Karpas-422 (cell line): ENCODE measurements around the gene F5. TPM values are rescaled to one million over a fixed set of nuclear protein-coding genes. Genes with fewer than 3 reads are reported as not detected.

ENCODE experiments used
- DNase-seq: peaks from one replicate; pipeline ENCODE4 v3.0.0-alpha.2; 2015
- H2AFZ ChIP-seq: fragments of 200-600 bp; sonication (generic); 2 replicates; pipeline ENCODE4 v1.6.1; 2014; ENCODE audit warnings: antibody characterized with exemption, low read length, mixed read lengths
- H3K27ac ChIP-seq: fragments of 200-600 bp; sonication (generic); 2 replicates; pipeline ENCODE4 v1.5.1; 2014; ENCODE audit warnings: mild to moderate bottlenecking, low read length, moderate library complexity
- H3K27me3 ChIP-seq: fragments of 200-600 bp; sonication (generic); 2 replicates; pipeline ENCODE4 v1.6.1; 2014; ENCODE audit warnings: low read length, mixed read lengths
- H3K36me3 ChIP-seq: fragments of 200-600 bp; sonication (generic); 2 replicates; pipeline ENCODE4 v1.6.1; 2014; ENCODE audit warnings: low read length, mixed read lengths; ENCODE audit not compliant: insufficient read depth
- H3K4me1 ChIP-seq: fragments of 200-600 bp; sonication (generic); 2 replicates; pipeline ENCODE4 v1.6.1; 2014; ENCODE audit warnings: mild to moderate bottlenecking, low read length, mixed read lengths
- H3K4me2 ChIP-seq: fragments of 200-600 bp; sonication (generic); 2 replicates; pipeline ENCODE4 v1.6.1; 2014; ENCODE audit warnings: low read length, low read depth, mild to moderate bottlenecking; ENCODE audit not compliant: poor library complexity, severe bottlenecking
- H3K4me3 ChIP-seq: fragments of 200-600 bp; sonication (generic); 2 replicates; pipeline ENCODE4 v1.5.1; 2014; ENCODE audit warnings: mild to moderate bottlenecking, antibody characterized with exemption, low read length, mixed read lengths
- H3K79me2 ChIP-seq: fragments of 200-600 bp; sonication (generic); 2 replicates; pipeline ENCODE4 v1.6.1; 2014; ENCODE audit warnings: mild to moderate bottlenecking, low read length, mixed read lengths
- H3K9ac ChIP-seq: fragments of 200-600 bp; sonication (generic); 2 replicates; pipeline ENCODE4 v1.6.0; 2014; ENCODE audit warnings: low read length
- H3K9me2 ChIP-seq: fragments of 200-600 bp; sonication (generic), shearing (Covaris generic); replicated peaks from 2 replicates; pipeline ENCODE4 v1.6.0; 2014; ENCODE audit warnings: mild to moderate bottlenecking, low read length, moderate library complexity; ENCODE audit not compliant: insufficient read depth
- H3K9me3 ChIP-seq: fragments of 300-700, 200-600 bp; sonication (generic); 2 replicates; pipeline ENCODE4 v1.6.1; 2014; ENCODE audit warnings: low read length, mixed read lengths
- H4K20me1 ChIP-seq: fragments of 200-600 bp; sonication (generic); 2 replicates; pipeline ENCODE4 v1.6.1; 2014; ENCODE audit warnings: mild to moderate bottlenecking, antibody characterized with exemption, low read length, low read depth; ENCODE audit not compliant: insufficient read depth
- total RNA-seq: library from RNA; depleted of rRNA; stranded (reverse); fragments of >200 nt; shearing (Covaris generic); gene quantifications from 2 replicates; pipeline ENCODE4 v1.2.3, GENCODE V29; 2014; ENCODE audit warnings: low replicate concordance

F5 gene
- total RNA-seq, 1 experiment from 2014 or later = not detected

DNA sequence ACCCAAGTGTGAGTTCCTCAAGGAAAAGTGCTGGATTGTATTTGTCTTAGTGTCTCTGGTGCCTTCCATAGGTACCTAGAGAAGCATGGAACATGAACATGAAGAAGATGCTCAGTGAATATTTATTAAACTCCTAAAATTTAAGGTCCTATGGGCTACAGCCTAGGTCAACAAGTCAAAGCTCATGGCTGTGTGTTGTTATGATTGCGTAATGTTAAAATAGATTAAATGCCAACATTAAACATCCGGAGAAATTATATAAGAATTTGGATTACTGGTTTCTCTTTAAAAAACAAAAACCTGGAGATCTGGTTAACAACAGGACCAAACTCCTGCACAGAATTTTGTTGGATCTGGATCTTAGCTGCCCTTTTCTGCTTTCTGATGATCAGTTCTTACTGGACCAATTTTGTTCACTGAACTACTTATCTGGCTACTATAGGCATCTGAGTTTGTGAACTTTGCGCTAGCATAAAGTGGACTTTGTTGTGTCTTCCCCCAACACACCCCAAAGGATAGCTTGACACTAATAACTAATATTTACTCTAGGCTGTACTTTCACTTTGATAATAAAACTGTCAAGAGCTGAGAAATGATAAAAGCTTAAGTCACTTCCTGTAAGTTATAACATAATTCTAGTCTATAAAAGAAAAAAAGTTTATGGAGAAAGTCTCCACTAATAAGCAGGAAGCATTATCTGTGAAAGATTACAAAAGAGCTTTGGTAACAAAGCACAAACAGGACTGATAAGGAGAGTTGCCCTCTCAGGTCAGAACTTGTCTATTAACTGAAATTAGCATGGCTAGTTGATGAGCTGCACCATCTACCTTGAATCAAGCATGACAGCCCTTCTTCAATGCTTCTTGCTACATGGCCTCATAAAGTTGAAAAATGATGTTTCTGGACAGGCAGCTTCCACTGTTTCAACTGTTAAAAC is 20.7 kb downstream of the F5 start:
- no peaks in the 10 kb centered on the region for H4K20me1 ChIP-seq
- H3K4me1 ChIP-seq = no peaks in the 10 kb centered on the region
- H3K4me2 ChIP-seq = no peak overlapping the region
- H3K27me3 ChIP-seq = 0 out of 2 replicates have a peak, but pooled peaks cover 2% of the 10 kb centered on the region
- no peak for DNase-seq
- no peaks in the 10 kb centered on the region for H3K9me3 ChIP-seq
- no peaks in the 10 kb centered on the region for H3K9me2 ChIP-seq
- no peak overlapping the region for H2AFZ ChIP-seq
- no peaks in the 10 kb centered on the region for H3K79me2 ChIP-seq
- H3K36me3 ChIP-seq = no peaks in the 10 kb centered on the region
- H3K9ac ChIP-seq = no peak overlapping the region
- H3K27ac ChIP-seq = no peak overlapping the region
- no peak overlapping the region for H3K4me3 ChIP-seq

GRCh38 chr1:169563650-169564049 is 22.6 kb downstream of the F5 start:
- H2AFZ ChIP-seq = no peak overlapping the region
- no peak overlapping the region for H3K27ac ChIP-seq
- H3K27me3 ChIP-seq = 0 out of 2 replicates have a peak, but pooled peaks cover 2% of the 10 kb centered on the region
- H4K20me1 ChIP-seq = no peaks in the 10 kb centered on the region
- no peaks in the 10 kb centered on the region for H3K4me1 ChIP-seq
- H3K4me2 ChIP-seq = no peak overlapping the region
- H3K36me3 ChIP-seq = no peaks in the 10 kb centered on the region
- no peaks in the 10 kb centered on the region for H3K79me2 ChIP-seq
- no peak overlapping the region for H3K9ac ChIP-seq
- no peak for DNase-seq
- H3K9me3 ChIP-seq = no peaks in the 10 kb centered on the region
- no peaks in the 10 kb centered on the region for H3K9me2 ChIP-seq
- no peak overlapping the region for H3K4me3 ChIP-seq

DNA sequence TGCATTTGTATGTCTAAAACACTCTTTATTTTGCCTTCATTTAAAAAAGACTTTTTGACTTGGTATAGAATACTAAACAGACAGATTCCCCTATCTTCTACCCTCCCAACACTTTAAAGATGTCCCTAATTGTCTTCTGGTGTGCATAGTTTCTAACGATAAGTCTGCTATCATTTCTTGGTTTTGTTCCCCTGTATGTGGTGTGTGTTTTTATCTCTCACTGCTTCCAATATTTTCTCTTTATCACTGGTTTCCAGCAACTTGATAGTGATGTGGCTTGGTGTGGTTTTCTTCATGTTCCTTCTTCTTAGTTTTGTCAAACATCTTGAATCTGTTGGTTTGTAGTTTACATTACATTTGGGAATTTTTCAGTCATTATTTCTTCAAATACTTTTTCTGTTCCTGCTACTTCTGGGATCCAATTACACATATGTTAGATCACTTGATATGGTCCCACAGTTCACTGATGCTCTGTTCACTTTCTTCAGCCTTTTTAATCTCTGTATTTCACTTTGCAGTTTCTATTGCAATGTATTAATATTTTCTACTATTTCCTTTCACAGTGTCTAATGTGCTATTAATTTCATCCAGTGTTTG is 23.2 kb downstream of the F5 start:
- no peak overlapping the region for H2AFZ ChIP-seq
- no peaks in the 10 kb centered on the region for H3K9me3 ChIP-seq
- no peak for DNase-seq
- 0 out of 2 replicates have a peak, but pooled peaks cover 2% of the 10 kb centered on the region for H3K27me3 ChIP-seq
- H3K4me2 ChIP-seq = no peak overlapping the region
- H3K27ac ChIP-seq = no peak overlapping the region
- H3K4me3 ChIP-seq = no peak overlapping the region
- H3K9me2 ChIP-seq = no peaks in the 10 kb centered on the region
- no peaks in the 10 kb centered on the region for H4K20me1 ChIP-seq
- H3K36me3 ChIP-seq = no peaks in the 10 kb centered on the region
- H3K4me1 ChIP-seq = no peaks in the 10 kb centered on the region
- H3K9ac ChIP-seq = no peak overlapping the region
- H3K79me2 ChIP-seq = no peaks in the 10 kb centered on the region

- Histone ChIP-seq H2AFZ (no peak overlapping the region), H3K79me2 (no peaks in the 10 kb centered on the region), H4K20me1 (no peaks in the 10 kb centered on the region), H3K27ac (no peak overlapping the region), H3K9me3 (no peaks in the 10 kb centered on the region), H3K9me2 (no peaks in the 10 kb centered on the region), H3K4me1 (no peaks in the 10 kb centered on the region), H3K4me3 (no peak overlapping the region), H3K4me2 (no peak overlapping the region), H3K36me3 (no peaks in the 10 kb centered on the region), H3K27me3 (0 out of 2 replicates have a peak, but pooled peaks cover 2% of the 10 kb centered on the region), H3K9ac (no peak overlapping the region)
- no peak for DNase-seq
Measured at GRCh38 chr1:169561692-169562091, 24.6 kb downstream of the F5 start.

DNA sequence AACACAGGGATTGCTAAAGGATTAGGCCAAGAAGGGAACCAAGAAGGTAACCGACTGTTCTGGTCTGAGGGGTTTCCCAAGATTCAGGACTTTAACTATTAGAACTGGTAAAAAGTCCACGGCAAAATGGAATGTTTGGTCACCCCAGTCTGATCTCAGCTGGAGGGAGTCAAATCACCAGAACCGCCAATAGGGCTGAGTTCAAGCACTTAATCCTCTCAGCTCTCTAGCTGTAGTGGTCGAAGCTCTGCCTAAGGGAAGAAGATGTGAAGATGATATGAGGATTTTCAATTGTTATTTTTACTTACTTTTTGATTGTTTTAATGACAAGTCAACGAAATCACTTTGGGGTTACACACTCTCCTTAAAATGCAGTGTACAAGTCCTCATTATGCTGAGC is 29.1 kb downstream of the F5 start:
- no peak overlapping the region for H3K4me3 ChIP-seq
- no peak overlapping the region for H2AFZ ChIP-seq
- no peaks in the 10 kb centered on the region for H3K36me3 ChIP-seq
- no peak overlapping the region for H3K9ac ChIP-seq
- DNase-seq = no peak
- H3K9me2 ChIP-seq = no peaks in the 10 kb centered on the region
- H3K79me2 ChIP-seq = no peaks in the 10 kb centered on the region
- H4K20me1 ChIP-seq = no peaks in the 10 kb centered on the region
- H3K9me3 ChIP-seq = no peaks in the 10 kb centered on the region
- H3K4me2 ChIP-seq = no peak overlapping the region
- no peak overlapping the region for H3K27ac ChIP-seq
- peaks cover 10% of the 10 kb centered on the region for H3K4me1 ChIP-seq
- H3K27me3 ChIP-seq = 0 out of 2 replicates have a peak, but pooled peaks cover 2% of the 10 kb centered on the region

DNA sequence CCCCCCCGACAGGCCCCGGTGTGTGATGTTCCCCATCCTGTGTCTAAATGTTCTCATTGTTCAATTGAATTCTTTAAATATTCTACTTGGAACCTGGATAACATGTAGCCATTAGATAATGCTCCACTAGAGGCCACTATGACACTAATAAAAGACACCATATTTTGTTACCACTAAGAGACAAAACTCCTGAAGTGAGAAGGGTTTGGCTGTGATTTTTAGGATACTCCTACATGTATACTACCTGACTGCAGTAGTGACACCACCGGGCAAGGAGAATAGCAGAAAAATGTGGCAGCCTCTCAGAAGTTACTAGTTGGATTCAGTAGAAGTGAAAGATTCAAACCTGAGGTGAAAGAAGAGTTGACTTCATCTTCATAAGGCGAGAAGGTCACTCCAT is 36.0 kb downstream of the F5 start:
- H3K9ac ChIP-seq = no peak overlapping the region
- H4K20me1 ChIP-seq = no peaks in the 10 kb centered on the region
- no peak overlapping the region for H2AFZ ChIP-seq
- no peaks in the 10 kb centered on the region for H3K36me3 ChIP-seq
- H3K27ac ChIP-seq = no peak overlapping the region
- H3K27me3 ChIP-seq = no peaks in the 10 kb centered on the region
- peaks cover 10% of the 10 kb centered on the region for H3K4me1 ChIP-seq
- no peak overlapping the region for H3K4me3 ChIP-seq
- DNase-seq = peak; percentile 69
- H3K4me2 ChIP-seq = no peak overlapping the region
- H3K79me2 ChIP-seq = no peaks in the 10 kb centered on the region
- H3K9me3 ChIP-seq = no peaks in the 10 kb centered on the region
- no peaks in the 10 kb centered on the region for H3K9me2 ChIP-seq

- Histone ChIP-seq H3K4me2 (no peak overlapping the region), H3K27ac (no peak overlapping the region), H3K79me2 (no peaks in the 10 kb centered on the region), H3K27me3 (no peaks in the 10 kb centered on the region), H3K9ac (no peak overlapping the region), H3K4me3 (no peak overlapping the region), H3K4me1 (no peaks in the 10 kb centered on the region), H3K9me2 (no peaks in the 10 kb centered on the region), H4K20me1 (no peaks in the 10 kb centered on the region), H3K36me3 (no peaks in the 10 kb centered on the region), H3K9me3 (no peaks in the 10 kb centered on the region), H2AFZ (no peak overlapping the region)
- DNase-seq = no peak
Measured at GRCh38 chr1:169548282-169548681, 38.0 kb downstream of the F5 start.
